HG02763 (cell line): Measurements from ENCODE around the gene FADS1.
A peak's percentile ranks its signal among the peaks of the same experiment; 100 is the strongest.

Experiments used
- ATAC-seq: cut with Tn5 transposase; IDR thresholded peaks from one replicate; pipeline ENCODE4 v1.9.1; 2021; ENCODE audit warnings: mild to moderate bottlenecking, moderate library complexity; ENCODE audit not compliant: unreplicated experiment

Gene FADS1

DNA sequence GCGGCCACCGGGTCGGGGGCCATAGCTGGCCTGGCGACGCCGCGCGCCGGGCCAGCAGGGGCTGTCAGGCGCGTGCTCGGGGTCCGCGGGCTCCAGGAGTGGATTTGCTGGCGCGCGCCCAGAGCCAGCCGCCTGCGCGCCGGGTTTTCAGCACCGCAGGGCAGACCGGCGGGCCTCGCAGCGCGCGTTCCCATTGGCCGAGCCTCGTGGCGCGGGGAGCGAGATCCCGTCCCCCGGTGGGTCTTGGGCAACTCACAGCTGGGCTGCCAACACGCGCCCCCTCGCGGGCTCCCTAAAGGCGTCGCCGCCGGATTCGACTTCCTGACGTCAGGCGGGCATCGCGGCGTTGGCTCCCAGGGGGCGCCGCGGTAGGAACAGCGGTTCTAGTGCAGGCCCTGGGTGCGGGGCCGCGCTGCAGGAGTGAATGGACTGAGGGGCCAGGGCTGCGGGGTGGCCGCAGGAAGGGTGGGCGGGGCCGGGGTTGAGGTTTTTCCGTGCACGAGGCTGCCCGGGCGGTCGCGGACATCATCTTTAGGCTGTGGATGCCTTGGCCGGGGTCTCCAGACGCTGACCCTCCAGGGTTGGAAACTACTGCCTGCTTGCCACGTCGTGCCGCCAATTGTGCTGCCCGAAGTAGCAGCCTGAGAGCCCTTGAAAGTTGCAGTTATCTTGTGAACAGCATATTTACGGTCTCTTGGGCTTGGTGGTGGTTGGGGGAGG is at the start of gene FADS1:
TSS of gene FADS1 (minus strand) at position 268 of the 720 bp plus-strand sequence. CDS start at position 194, 74 bp downstream.
- peak; percentile 48 for ATAC-seq

- ATAC-seq, result no peak
Measured at GRCh38 chr11:61866231-61866957, 49.6 kb upstream of the FADS1 start.

- ATAC-seq, result no peak
Measured at GRCh38 chr11:61864814-61865775, 48.3 kb upstream of the FADS1 start.

GRCh38 chr11:61863548-61864081 is 46.8 kb upstream of the FADS1 start:
- ATAC-seq, result no peak

DNA sequence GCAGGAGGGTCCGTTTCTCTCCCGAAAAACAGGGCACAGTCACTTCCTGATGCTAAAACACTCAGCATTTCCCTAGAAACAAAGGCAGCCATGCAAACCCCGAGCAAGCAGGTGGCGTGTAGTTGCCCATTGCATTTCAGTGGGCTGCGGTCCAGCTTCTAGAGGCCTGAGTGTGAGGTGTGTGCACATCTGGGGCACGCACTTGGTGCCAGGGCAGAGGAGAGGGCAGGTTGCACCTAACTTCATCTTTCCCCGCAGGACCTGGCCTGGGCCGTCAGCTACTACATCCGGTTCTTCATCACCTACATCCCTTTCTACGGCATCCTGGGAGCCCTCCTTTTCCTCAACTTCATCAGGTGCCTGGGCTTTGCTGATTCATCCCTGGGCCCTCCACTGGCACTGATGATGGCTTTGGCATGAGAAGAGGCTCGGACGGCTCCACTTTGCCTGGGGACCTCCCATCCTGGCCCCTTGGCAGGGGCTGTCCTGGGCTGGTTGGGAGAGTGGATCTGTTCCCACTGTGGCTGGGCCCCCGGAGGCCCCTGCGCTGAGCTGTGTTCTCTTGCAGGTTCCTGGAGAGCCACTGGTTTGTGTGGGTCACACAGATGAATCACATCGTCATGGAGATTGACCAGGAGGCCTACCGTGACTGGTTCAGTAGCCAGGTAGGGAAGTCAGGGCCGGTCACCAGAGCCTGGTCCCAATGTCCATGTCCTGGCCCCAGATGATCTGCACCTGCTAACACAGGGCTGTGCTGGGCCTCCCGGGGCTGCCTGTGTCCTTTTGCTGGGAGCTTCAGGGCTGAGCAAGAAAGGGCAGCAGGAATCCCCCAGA is 46.1 kb upstream of the FADS1 start:
- no peak for ATAC-seq

DNA sequence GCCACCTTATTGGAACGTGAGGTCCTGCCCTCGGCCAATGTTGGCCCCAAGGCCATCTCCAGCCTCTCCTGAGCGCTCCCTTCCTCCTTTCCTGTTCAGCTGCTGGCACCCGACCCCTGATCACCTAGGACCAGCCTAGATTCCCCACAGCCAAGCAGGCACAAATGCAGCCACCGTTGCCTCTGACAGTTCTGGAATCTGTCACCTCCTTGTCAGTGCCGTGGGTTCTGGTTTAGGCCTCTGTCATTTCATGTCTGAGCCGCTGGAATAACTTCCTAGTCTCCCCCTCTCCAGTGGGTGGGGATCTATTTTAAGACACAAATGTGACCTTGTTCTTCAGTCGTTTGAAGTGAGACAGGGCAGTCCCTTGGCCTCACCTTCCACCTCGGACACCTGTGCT is 44.8 kb upstream of the FADS1 start:
- ATAC-seq, result no peak

DNA sequence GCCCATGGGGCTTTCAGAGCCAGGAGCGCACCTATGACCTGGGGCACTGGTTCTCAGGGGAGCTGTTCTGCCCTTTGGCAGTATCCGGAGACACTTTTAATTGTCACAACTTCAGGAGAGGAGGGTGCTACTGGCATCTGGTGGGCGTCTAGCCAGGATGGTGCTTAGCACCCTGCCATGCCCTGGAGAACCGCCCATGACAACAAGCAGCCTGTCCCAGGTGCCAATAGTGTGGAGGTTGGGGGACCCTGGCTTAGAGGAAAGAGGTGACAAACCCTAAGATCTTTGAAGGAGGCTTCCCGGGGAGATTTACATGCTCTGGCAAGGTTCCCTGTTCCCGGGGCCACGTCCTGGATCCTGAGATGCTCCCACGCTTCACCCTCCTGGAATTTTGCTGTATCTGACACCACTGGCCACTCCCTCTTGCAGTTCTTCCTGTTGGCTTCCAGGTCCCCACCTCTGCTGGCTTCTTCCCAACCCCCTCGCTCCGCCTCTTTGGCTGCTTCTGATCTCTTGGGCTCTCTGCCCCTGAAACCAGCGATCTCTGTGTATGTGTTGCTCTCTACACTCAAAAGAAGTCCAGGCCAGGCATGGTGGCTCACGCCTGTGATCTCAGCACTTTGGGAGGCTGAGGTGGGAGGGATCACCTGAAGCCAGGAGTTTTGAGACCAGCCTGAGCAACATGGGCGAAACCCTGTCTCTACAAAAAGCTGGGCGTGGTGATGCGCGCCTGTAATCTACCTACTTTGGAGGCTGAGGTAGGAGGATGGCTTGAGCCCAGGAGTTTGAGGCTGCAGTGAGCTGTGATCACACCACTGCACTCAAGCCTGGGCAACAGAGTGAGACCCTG is 43.5 kb upstream of the FADS1 start:
- no peak for ATAC-seq

DNA sequence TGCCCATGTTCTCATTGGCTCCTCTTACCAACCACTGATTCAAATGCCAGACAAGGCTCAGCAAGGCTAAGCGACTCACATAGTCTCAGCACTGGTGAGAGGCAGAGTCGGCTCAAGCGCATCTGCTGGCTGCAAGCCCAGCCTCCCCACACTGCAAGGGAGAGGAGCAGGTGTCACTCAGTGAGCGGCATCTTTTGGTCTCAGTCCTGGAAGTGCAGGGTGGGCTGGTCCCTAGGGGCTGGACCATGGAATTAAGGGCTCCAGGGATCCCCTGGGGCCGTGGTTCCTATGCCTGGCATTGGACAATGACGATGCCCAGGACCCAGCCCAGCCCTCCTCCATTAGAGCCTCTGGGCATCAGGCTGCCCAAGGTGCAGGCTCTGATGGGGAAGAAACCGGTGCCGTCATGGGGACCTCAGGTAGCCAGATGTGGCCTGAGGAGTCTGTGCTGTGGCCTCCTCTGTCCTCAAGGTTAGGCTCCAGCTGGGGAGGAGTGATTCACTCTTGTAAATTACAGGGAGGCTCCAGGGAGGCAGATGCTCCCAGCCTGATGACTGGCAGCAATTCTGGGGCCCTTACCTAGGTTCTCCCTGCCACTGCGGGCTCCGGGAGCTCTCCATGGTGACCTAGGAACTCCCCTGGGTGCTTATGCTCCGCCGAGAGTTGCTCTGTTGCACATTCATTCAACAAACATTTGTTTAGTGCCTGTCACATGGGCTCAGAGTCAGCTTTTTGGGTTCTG is 39.3 kb upstream of the FADS1 start:
- ATAC-seq, result no peak

DNA sequence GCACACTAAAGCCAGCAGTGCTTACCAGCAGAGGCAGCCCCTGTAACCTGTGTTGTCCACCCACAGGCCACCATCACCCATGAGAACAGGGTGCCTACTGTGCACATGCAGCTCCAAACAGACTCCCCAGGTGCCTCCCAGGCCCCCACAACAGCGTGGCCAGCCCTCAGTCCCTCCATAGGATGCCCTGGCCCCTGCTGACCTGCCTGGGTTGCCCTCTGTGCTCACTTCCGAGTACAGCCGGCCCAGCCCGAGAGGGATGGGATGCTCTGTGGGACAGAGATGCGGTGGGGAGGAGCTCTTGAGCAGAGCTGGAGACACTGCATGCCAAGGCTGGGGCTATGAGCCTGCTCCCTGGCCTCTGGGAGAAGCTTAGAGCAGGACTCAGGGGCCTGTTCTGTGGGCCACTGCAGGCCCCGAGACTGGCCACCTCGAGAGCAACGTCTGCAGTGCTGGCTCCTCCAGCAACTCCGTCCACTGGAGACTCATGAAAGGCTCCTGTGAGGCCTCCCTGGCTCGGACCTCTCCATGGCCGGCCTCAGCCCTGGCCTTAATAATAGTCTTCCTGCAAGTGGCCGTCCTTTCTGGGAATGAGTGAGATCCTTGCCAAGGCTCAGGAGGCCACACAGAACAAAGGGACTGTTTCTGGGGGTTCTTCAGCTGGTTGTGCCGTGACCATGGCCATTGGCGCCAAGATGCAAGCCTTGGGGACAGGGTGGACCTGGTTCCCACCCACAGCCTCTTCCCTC is 38.3 kb upstream of the FADS1 start:
- no peak for ATAC-seq

GRCh38 chr11:61854206-61854895 is 37.5 kb upstream of the FADS1 start:
- ATAC-seq, result no peak

DNA sequence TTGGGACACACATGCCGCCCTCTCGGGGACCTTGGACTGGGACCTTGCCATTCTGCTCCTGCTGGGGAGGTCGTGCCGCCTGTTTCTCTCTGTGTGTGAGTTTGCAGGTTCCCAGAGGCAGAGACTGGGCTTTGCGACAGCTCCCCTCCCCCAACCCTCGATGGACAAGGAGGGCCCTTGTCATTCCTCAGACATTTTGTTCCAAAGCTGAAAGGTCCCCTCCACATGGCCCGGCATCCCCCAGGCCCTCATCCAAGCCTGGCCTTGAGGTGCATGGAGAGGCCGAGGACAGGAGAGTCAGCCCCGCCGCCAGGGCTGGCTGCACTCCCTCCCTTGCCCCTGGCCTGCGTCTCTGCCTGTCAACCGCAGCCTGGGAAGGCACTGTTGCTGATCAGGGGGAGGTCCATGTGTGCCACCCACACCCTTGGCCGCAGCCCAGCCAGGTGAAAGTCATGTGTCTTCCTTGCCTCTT is 36.9 kb upstream of the FADS1 start:
- ATAC-seq, result no peak

- no peak for ATAC-seq
Measured at GRCh38 chr11:61851900-61852295, 35.1 kb upstream of the FADS1 start.

GRCh38 chr11:61851113-61851899 is 34.5 kb upstream of the FADS1 start:
- ATAC-seq, result no peak

DNA sequence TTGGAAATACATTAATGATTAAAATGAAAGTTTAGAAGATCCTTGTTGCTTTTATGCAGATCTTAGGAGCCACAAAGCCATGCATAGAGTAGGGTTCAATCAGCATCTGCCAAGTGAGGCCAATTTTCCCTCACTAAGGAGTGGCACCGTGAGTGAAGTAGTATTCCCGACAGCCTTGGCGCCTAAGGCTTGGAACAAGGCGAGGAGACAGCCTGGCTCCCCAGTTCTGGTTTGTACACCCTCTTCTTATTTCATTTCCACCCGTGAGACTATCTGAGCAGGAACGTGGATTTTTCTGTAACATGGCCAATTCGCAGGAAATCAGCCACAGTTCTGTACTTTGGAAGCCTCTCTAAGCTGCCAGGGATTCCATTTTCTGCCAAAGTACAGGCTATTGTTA is 33.9 kb upstream of the FADS1 start:
- ATAC-seq, result no peak

DNA sequence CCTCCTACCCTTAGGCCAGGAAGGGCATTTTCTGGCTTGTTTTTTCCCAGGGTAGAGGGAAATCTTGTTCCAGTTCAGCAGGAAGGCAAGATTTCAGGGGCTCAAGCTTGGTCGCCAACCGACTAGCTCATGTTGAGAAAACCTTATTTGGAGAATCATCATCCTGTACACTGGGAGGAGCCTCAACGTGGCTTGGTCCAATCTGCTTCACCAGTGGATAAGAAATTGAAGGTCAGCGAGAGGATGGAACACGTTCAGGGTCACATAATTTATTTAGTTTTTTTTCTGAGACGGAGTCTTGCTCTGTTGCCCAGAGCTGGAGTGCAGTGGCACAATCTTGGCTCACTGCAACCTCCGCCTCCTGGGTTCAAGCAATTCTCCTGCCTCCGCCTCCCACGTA is 31.8 kb upstream of the FADS1 start:
- no peak for ATAC-seq

DNA sequence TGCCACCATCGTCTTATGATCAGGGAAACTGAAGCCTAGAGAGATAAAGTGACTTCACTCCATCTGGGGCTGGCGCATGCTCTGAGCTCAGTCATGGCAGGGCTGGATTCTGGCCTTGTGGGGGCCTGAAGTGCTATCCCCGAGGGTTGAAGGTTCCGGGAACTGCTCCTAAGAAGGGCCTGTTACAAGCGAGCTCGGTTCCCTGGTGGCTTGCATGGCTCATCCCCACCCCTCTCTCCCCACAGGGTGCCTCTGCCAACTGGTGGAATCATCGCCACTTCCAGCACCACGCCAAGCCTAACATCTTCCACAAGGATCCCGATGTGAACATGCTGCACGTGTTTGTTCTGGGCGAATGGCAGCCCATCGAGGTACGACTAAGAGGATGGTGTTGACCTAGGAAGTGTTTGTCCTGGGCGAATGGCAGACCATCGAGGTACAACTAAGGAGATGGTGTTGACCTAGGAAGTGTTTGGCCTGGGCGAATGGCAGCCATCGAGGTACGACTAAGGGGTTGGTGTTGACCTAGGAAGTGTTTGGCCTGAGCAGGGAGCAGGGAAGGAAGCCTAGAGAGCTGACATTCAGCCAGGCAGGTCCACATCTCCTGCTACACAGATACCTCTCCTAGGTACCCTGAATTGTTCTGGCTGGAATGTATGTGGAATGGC is 31.2 kb upstream of the FADS1 start:
- ATAC-seq, result no peak
